ENCODE results near the gene GJB2.

GJB2 gene

GRCh38 chr13:20192158-20192835, 441 bp downstream of the GJB2 start:
- no peak for DNase-seq (ENCODE audit: low read depth in 3 of 3, low spot score in 1 of 3)

- no peak for DNase-seq (ENCODE audit: low read depth in 3 of 3, low spot score in 1 of 3)
Measured at GRCh38 chr13:20191311-20192157, 1.2 kb downstream of the GJB2 start.

- no peak for DNase-seq (ENCODE audit: low read depth in 3 of 3, low spot score in 1 of 3)
Measured at GRCh38 chr13:20190481-20191310, 2.0 kb downstream of the GJB2 start.

- no peak for DNase-seq (ENCODE audit: low read depth in 3 of 3, low spot score in 1 of 3)
Measured at GRCh38 chr13:20190076-20190475, 2.7 kb downstream of the GJB2 start.

- DNase-seq (ENCODE audit: low read depth in 3 of 3, low spot score in 1 of 3) = no peak
Measured at GRCh38 chr13:20188667-20189553, 3.8 kb downstream of the GJB2 start.

DNA sequence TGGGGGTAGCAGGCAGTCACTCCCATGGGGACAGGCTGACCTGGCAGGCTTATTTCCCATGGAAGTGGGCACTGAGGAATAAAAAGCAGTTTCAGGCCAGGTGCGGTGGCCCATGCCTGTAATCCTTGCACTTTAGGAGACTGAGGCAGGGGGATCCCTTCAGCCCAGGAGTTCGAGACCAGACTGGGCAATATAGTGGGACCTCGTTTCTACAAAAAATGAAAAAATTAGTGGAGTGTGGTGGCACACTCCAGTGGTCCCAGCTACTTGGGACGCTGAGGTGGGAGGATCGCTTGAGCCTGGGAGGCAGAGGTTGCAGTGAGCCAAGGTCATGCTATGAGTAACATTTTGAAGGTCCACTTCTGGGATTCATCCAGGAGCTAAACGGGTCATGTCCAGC, 6.0 kb downstream of the GJB2 start:
- DNase-seq (ENCODE audit: low read depth in 3 of 3, low spot score in 1 of 3) = no peak

DNA sequence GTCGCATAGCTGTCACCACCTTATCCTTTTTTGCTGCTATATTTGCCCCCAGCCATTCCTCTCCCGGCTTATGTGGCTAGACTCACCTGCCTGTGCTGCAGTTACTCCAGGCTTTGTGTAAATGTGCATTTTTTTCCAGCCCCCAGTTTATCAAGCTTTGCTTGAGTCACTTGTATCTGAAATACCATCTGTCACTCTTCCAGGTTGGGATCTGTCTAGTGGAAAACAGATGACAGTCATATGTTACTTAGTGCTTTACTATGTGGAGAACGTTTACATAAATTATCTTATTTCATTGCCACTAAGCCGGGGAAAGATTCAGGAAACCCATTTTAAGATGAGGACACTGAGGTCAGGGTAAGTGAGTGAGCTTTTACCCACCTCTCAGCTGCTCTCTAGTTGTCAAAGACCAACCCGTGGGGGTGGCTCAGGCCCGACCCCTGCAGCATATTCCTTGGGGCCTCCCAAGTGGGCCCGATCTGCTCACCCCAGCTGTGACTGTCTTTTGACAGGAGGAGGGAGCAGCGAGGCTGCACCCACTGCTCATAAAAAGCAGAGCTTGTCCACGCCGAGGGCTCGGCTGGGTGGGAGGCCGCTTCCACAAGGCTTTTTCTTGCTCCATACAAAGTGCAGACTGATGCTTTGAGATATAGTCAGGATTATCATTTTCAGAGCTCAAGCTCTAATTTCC, 7.2 kb downstream of the GJB2 start:
- no peak for DNase-seq (ENCODE audit: low read depth in 3 of 3, low spot score in 1 of 3)

DNA sequence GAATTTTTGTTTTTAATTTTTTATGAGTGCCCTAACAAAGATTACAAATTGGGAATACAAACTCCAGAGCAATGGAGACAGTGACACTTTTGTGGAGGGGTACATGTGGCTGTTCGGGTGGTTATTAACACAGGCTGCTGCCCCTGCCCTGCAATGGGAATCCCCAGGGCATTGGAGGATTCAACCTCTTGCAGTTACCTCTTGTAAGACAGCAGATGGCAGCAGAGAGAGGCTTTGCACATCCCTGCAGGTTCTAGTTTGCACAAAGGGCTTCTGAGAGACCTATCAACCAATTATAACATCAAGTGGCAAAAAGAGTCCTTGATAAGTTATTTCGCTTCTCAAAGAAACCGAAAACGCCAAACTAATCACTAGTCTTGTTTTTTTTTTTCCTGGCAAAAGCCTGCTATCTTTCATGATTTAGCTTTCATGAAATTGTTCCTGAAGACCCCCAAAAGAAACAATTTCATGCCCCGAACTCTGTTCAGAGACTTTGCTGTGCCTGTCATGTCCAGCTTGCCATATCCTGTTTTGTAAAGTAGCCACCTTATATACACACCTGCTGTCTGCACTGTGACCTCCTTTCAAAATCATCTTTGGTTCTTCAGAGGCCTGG, 10.4 kb downstream of the GJB2 start:
- peak in 1 of 3 donors; percentile 17 for DNase-seq (ENCODE audit: low read depth in 3 of 3, low spot score in 1 of 3)

DNA sequence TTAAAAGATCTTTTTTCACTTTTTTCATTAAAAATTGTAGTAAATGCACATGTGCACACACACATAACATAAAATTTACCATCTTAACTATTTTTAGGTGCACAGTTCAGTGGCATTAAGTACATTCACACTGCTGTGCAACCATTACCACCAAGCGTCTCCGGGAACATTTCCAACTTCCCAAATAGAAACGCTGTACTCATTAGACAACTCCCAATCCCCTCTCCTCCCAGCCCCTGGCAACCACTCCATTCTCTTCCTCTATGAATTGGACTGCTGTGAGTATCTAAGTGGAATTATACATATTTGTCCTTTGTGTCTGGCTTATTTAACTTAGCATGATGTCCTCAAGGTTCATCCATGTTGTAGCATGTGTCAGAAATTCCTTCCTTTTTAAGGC, 11.6 kb downstream of the GJB2 start:
- no peak for DNase-seq (ENCODE audit: low read depth in 3 of 3, low spot score in 1 of 3)

DNA sequence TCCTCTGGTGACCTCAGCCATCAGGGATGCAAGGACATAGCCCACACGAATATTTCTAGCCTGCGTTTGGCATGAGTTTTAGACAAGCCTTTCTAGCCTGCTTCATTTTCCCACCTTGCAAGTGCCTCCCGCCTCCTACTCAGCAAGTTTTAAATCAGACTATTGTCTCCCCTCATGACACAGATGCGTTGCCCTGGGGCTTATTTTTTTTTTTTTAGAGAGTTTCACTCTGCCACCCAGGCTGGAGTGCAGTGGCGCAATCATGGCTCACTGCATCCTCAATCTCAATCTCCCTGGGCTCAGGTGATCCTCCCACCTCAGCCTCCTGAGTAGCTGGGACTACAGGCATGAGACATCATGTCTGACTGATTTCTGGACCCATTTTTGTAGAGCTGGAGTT, 14.6 kb downstream of the GJB2 start:
- DNase-seq (ENCODE audit: low read depth in 3 of 3, low spot score in 1 of 3) = no peak

GRCh38 chr13:20177049-20177831, 15.5 kb downstream of the GJB2 start:
- DNase-seq (ENCODE audit: low read depth in 3 of 3, low spot score in 1 of 3) = no peak

- no peak for DNase-seq (ENCODE audit: low read depth in 3 of 3, low spot score in 1 of 3)
Measured at GRCh38 chr13:20175907-20176652, 16.7 kb downstream of the GJB2 start.

- no peak for DNase-seq (ENCODE audit: low read depth in 3 of 3, low spot score in 1 of 3)
Measured at GRCh38 chr13:20175406-20175794, 17.3 kb downstream of the GJB2 start.

DNA sequence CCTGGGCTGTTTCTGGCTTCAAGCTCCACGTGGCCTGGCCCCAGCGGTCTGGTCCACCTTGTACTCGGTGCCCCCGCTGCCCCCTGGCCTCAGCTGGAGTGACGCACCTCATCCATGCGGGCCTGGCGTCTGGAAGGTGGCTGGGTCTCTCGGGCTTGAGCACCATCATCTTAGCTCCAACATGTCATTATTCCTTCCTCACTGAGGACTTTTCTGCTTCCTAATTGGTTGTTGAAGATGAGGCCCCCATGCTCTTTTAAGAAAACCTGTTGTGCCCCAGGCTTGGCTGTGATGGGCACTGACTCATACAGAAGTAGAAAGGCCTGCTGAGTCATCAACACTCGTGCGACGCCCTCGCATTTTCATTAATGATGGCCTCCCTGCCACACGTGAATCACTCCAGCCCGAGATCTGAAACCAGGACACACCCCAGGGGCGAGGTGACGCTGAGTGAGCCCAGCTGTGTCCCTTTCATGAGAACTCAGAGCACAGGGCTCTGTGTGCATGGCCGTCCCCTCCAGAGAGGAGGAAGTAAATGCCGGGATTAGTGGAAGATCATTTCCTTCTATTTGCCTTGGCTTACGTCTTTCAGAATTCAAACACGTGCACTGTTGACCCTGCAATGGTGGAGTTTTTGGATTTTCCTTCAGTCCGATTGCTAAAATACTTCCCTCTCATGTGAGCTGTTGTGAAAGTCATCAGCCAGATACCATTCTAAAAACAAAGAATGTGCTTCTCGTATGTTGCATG, 17.9 kb downstream of the GJB2 start:
- peak in 2 of 3 donors; percentile 24 to 54 for DNase-seq (ENCODE audit: low read depth in 3 of 3, low spot score in 1 of 3)

GRCh38 chr13:20173116-20173746, 19.5 kb downstream of the GJB2 start:
- no peak for DNase-seq (ENCODE audit: low read depth in 3 of 3, low spot score in 1 of 3)

DNA sequence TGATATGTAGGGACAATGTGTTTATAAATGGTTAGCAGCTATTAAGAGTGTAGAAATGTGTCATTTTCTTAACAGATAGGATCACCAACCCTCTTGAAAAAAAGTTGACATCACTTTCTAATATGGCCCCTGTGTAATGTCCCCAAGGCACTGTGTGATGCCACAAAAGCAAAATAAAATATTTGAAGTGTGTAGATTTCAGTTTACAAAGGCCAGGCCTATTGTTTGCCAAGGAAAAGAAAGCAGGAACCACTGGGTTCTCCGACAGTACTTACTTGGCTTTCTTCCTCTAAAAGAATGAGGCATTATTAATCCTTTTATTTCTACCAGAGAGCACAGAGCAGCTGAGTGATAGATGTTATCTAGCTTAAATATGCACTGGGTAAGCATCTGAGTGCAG, 21.4 kb downstream of the GJB2 start:
- no peak for DNase-seq (ENCODE audit: low read depth in 3 of 3, low spot score in 1 of 3)

DNA sequence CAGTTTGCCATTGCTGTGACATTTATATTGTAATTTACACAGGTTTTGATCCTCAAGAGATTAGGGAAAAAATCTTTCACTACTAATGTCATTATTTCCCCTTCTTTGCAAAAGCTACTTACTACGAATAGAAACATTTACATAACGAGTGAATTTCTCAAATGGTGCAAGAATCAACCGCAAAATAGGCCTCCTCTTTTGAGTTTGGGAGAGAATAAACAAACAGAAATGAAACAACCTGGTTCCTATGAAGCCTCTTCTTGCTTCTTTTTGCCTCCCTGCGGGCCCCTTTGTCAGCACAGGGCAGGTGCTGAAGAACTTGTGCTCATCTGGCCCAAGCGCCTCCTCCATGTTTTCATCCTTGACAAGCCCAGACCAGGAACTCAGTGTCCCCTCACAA, 21.8 kb downstream of the GJB2 start:
- no peak for DNase-seq (ENCODE audit: low read depth in 3 of 3, low spot score in 1 of 3)

Data from stimulated activated CD4-positive, alpha-beta T cell treated with anti-CD3 and anti-CD28 coated beads, TNF-alpha, amount 100 ng/mL, for 1 hour (primary cell).